Measurements from ENCODE around the gene ZNRF3.
"Not testable (repeated sequence)": the region's sequence is repeated elsewhere in the genome, so short reads cannot be mapped to it uniquely, and the experiment has no call there.

The ZNRF3 gene

GRCh38 chr22:28942333-28942732 is 59.0 kb downstream of the ZNRF3 start:
- Mint-ChIP-seq H3K9me3 (peaks cover 16% of the 10 kb centered on the region), H3K27ac (no peak overlapping the region), H3K4me1 (no peaks in the 10 kb centered on the region), H3K4me3 (no peak overlapping the region), H3K36me3 (ENCODE audit: low read depth) (peaks cover 9% of the 10 kb centered on the region), H3K27me3 (peaks cover 57% of the 10 kb centered on the region)
- DNase-seq (no peak), ATAC-seq (no peak)

GRCh38 chr22:28942801-28943500 is 59.6 kb downstream of the ZNRF3 start:
- peaks cover 20% of the 10 kb centered on the region for H3K9me3 Mint-ChIP-seq
- H3K36me3 Mint-ChIP-seq (ENCODE audit: low read depth) = peaks cover 11% of the 10 kb centered on the region
- no peak overlapping the region for H3K4me3 Mint-ChIP-seq
- DNase-seq = no peak
- no peak for ATAC-seq
- no peaks in the 10 kb centered on the region for H3K4me1 Mint-ChIP-seq
- no peak overlapping the region for H3K27ac Mint-ChIP-seq
- H3K27me3 Mint-ChIP-seq = peaks cover 59% of the 10 kb centered on the region

GRCh38 chr22:28943501-28943879 is 60.1 kb downstream of the ZNRF3 start:
- Mint-ChIP-seq H3K36me3 (ENCODE audit: low read depth) (peaks cover 12% of the 10 kb centered on the region), H3K4me3 (no peak overlapping the region), H3K9me3 (peaks cover 20% of the 10 kb centered on the region), H3K27ac (no peak overlapping the region), H3K27me3 (peaks cover 62% of the 10 kb centered on the region), H3K4me1 (no peaks in the 10 kb centered on the region)
- DNase-seq = no peak
- ATAC-seq = no peak

GRCh38 chr22:28947125-28947524 is 63.8 kb downstream of the ZNRF3 start:
- no peak overlapping the region for H3K4me3 Mint-ChIP-seq
- peaks cover 60% of the 10 kb centered on the region for H3K27me3 Mint-ChIP-seq

GRCh38 chr22:28948424-28948823 is 65.1 kb downstream of the ZNRF3 start:
- ATAC-seq = no peak

More at GRCh38 chr22:28947125-28947524, 63.8 kb downstream of the ZNRF3 start:
- Mint-ChIP-seq H3K4me1 (no peaks in the 10 kb centered on the region), H3K27ac (no peak overlapping the region), H3K9me3 (peaks cover 20% of the 10 kb centered on the region), H3K36me3 (ENCODE audit: low read depth) (peaks cover 13% of the 10 kb centered on the region)
- ATAC-seq = no peak
- no peak for DNase-seq

GRCh38 chr22:28948860-28949551 is 65.6 kb downstream of the ZNRF3 start:
- peaks cover 20% of the 10 kb centered on the region for H3K9me3 Mint-ChIP-seq
- peaks cover 67% of the 10 kb centered on the region for H3K27me3 Mint-ChIP-seq
- not testable (repeated sequence) for ATAC-seq, H3K4me3 Mint-ChIP-seq, H3K27ac Mint-ChIP-seq, DNase-seq, H3K4me1 Mint-ChIP-seq
- peaks cover 13% of the 10 kb centered on the region for H3K36me3 Mint-ChIP-seq (ENCODE audit: low read depth)

More at GRCh38 chr22:28948424-28948823, 65.1 kb downstream of the ZNRF3 start:
- Mint-ChIP-seq H3K36me3 (ENCODE audit: low read depth) (peaks cover 13% of the 10 kb centered on the region), H3K9me3 (peaks cover 20% of the 10 kb centered on the region), H3K4me3 (no peak overlapping the region), H3K27me3 (peaks cover 65% of the 10 kb centered on the region), H3K4me1 (no peaks in the 10 kb centered on the region), H3K27ac (no peak overlapping the region)
- DNase-seq = no peak

- no peak overlapping the region for H3K27ac Mint-ChIP-seq
- peaks cover 2% of the 10 kb centered on the region for H3K4me1 Mint-ChIP-seq
- H3K36me3 Mint-ChIP-seq (ENCODE audit: low read depth) = peaks cover 13% of the 10 kb centered on the region
- no peak for DNase-seq
- H3K9me3 Mint-ChIP-seq = peaks cover 20% of the 10 kb centered on the region
- ATAC-seq = no peak
- peaks cover 73% of the 10 kb centered on the region for H3K27me3 Mint-ChIP-seq
- H3K4me3 Mint-ChIP-seq = no peak overlapping the region
Measured at GRCh38 chr22:28949788-28950187, 66.4 kb downstream of the ZNRF3 start.

GRCh38 chr22:28950617-28951411 is 67.4 kb downstream of the ZNRF3 start:
- peaks cover 75% of the 10 kb centered on the region for H3K27me3 Mint-ChIP-seq
- peaks cover 12% of the 10 kb centered on the region for H3K36me3 Mint-ChIP-seq (ENCODE audit: low read depth)
- no peak for ATAC-seq
- peaks cover 10% of the 10 kb centered on the region for H3K4me1 Mint-ChIP-seq
- H3K9me3 Mint-ChIP-seq = peaks cover 18% of the 10 kb centered on the region
- DNase-seq = no peak
- no peak overlapping the region for H3K27ac Mint-ChIP-seq
- H3K4me3 Mint-ChIP-seq = no peak overlapping the region

GRCh38 chr22:28951530-28951929 is 68.2 kb downstream of the ZNRF3 start:
- Mint-ChIP-seq H3K36me3 (ENCODE audit: low read depth) (peaks cover 10% of the 10 kb centered on the region), H3K4me3 (no peak overlapping the region), H3K27ac (no peak overlapping the region), H3K27me3 (peaks cover 75% of the 10 kb centered on the region), H3K4me1 (peaks cover 17% of the 10 kb centered on the region), H3K9me3 (peaks cover 11% of the 10 kb centered on the region)
- no peak for ATAC-seq
- no peak for DNase-seq

GRCh38 chr22:28951969-28952521 is 68.7 kb downstream of the ZNRF3 start:
- no peak overlapping the region for H3K4me3 Mint-ChIP-seq
- no peak for DNase-seq

GRCh38 chr22:28952857-28953256 is 69.5 kb downstream of the ZNRF3 start:
- H3K27ac Mint-ChIP-seq = no peak overlapping the region
- no peak overlapping the region for H3K4me3 Mint-ChIP-seq
- ATAC-seq (no peak), DNase-seq (no peak)
- H3K9me3 Mint-ChIP-seq = no peaks in the 10 kb centered on the region
- H3K27me3 Mint-ChIP-seq = peaks cover 79% of the 10 kb centered on the region
- peaks cover 22% of the 10 kb centered on the region for H3K4me1 Mint-ChIP-seq
- peaks cover 4% of the 10 kb centered on the region for H3K36me3 Mint-ChIP-seq (ENCODE audit: low read depth)

More at GRCh38 chr22:28951969-28952521, 68.7 kb downstream of the ZNRF3 start:
- H3K4me1 Mint-ChIP-seq = peaks cover 22% of the 10 kb centered on the region
- peaks cover 5% of the 10 kb centered on the region for H3K36me3 Mint-ChIP-seq (ENCODE audit: low read depth)
- no peak for ATAC-seq
- no peak overlapping the region for H3K27ac Mint-ChIP-seq
- peaks cover 6% of the 10 kb centered on the region for H3K9me3 Mint-ChIP-seq
- H3K27me3 Mint-ChIP-seq = peaks cover 75% of the 10 kb centered on the region

- Mint-ChIP-seq H3K9me3 (no peaks in the 10 kb centered on the region), H3K36me3 (ENCODE audit: low read depth) (peaks cover 3% of the 10 kb centered on the region), H3K4me1 (peaks cover 24% of the 10 kb centered on the region), H3K27me3 (peaks cover 82% of the 10 kb centered on the region), H3K27ac (no peak overlapping the region), H3K4me3 (no peak overlapping the region)
- DNase-seq = no peak
- ATAC-seq = no peak
Measured at GRCh38 chr22:28953403-28953802, 70.0 kb downstream of the ZNRF3 start.

- peaks cover 25% of the 10 kb centered on the region for H3K4me1 Mint-ChIP-seq
- no peak overlapping the region for H3K27ac Mint-ChIP-seq
- no peak overlapping the region for H3K4me3 Mint-ChIP-seq
- H3K36me3 Mint-ChIP-seq (ENCODE audit: low read depth) = peaks cover 2% of the 10 kb centered on the region
- no peak for ATAC-seq
- H3K27me3 Mint-ChIP-seq = peaks cover 87% of the 10 kb centered on the region
- no peak for DNase-seq
- no peaks in the 10 kb centered on the region for H3K9me3 Mint-ChIP-seq
Measured at GRCh38 chr22:28953976-28954880, 70.9 kb downstream of the ZNRF3 start.
